A549 (cell line): ENCODE results near the gene MYO1H. TPM values are rescaled to one million over a fixed set of nuclear protein-coding genes. Genes with fewer than 3 reads are reported as not detected.

Experiments
- ATAC-seq, 2 experiments: fragments of 200-7000 bp in 1 of 2; fragments of >200 bp in 1 of 2; cut with Nextera tagmentation in 1 of 2; cut with Tn5 transposase in 1 of 2; 3 replicates each; pipeline versions ENCODE4 v1.8.0 to v1.9.1; 2018 to 2020; ENCODE audit warnings: mild to moderate bottlenecking in 1 of 2, moderate library complexity in 1 of 2
- CTCF ChIA-PET: fragments of 300-600 bp; sonication (Branson Sonifier 250); formaldehyde crosslinking; extraction: SDS; loops from one replicate; lab custom pipeline; 2021; ENCODE audit warnings: antibody characterized with exemption, inconsistent platforms; lab: Yijun Ruan, JAX
- POLR2A ChIA-PET: fragments of 350-600 bp; formaldehyde crosslinking; extraction: SDS; loops from one replicate; lab custom pipeline; 2021; ENCODE audit warnings: antibody characterized with exemption, inconsistent platforms; lab: Yijun Ruan, JAX
- DNase-seq, 2 experiments: peaks; one replicate each; pipeline versions ENCODE4 v3.0.0 to v3.0.0-alpha.2; 2011 to 2016; ENCODE audit warnings: low read depth in 1 of 2, low spot score in 1 of 2
- FAIRE-seq: peaks from 2 replicates; lab custom pipeline; 2011; peaks lifted over from hg19 to GRCh38; lab: Jason Lieb, UNC
- H3K27ac ChIP-seq, 2 experiments: fragments of >200 bp; sonication (Bioruptor Twin); formaldehyde crosslinking; 3 replicates each; pipeline ENCODE4 v1.5.1; 2016 to 2017
- H3K4me1 ChIP-seq: fragments of >200 bp; sonication (Bioruptor Twin); formaldehyde crosslinking; 3 replicates; pipeline ENCODE4 v1.6.1; 2016
- H3K4me2 ChIP-seq: fragments of >200 bp; sonication (Bioruptor Twin); formaldehyde crosslinking; 3 replicates; pipeline ENCODE4 v1.6.1; 2016
- H3K4me3 ChIP-seq: fragments of >200 bp; sonication (Bioruptor Twin); formaldehyde crosslinking; 3 replicates; pipeline ENCODE4 v1.5.1; 2016
- H3K9me3 ChIP-seq: fragments of >200 bp; sonication (Bioruptor Twin); formaldehyde crosslinking; 3 replicates; pipeline ENCODE4 v1.6.1; 2016
- CBX2 ChIP-seq: fragments of 200-600 bp; sonication (generic); IDR thresholded peaks from 2 replicates; pipeline ENCODE4 v1.6.1; 2016; ENCODE audit warnings: low read depth, mild to moderate bottlenecking, borderline replicate concordance
- CEBPB ChIP-seq, 2 experiments: fragments of >200 bp in 1 of 2; sonication (Bioruptor Twin) in 1 of 2; formaldehyde crosslinking in 1 of 2; IDR thresholded peaks; 2 replicates each; pipeline ENCODE4 v1.6.1; 2012 to 2016
- CHD2 ChIP-seq: fragments of 150-350 bp; IDR thresholded peaks from 2 replicates; pipeline ENCODE4 v1.6.1; 2014; ENCODE audit warnings: low read length; ENCODE audit not compliant: partially characterized antibody
- CHD4 ChIP-seq: fragments of 200-600 bp; sonication (generic); IDR thresholded peaks from 2 replicates; pipeline ENCODE4 v1.6.1; 2016; ENCODE audit warnings: antibody characterized with exemption, mild to moderate bottlenecking, borderline replicate concordance
- CTCF ChIP-seq: fragments of >200 bp; sonication (Bioruptor Twin); formaldehyde crosslinking; IDR thresholded peaks from 3 replicates; pipeline ENCODE4 v1.5.1; 2016
- EHMT2 ChIP-seq: fragments of 200-600 bp; sonication (generic); IDR thresholded peaks from 2 replicates; pipeline ENCODE4 v1.6.1; 2016; ENCODE audit warnings: antibody characterized with exemption, low read depth, mild to moderate bottlenecking, moderate library complexity
- FOSL2 ChIP-seq, 2 experiments: fragments of 450-650 bp in 1 of 2; fragments of >200 bp in 1 of 2; sonication (Bioruptor Twin) in 1 of 2; formaldehyde crosslinking; IDR thresholded peaks; 2 replicates each; pipeline versions ENCODE4 v1.5.0 to v1.6.1; 2016 to 2020; ENCODE audit warnings: mild to moderate bottlenecking in 1 of 2, moderate library complexity in 1 of 2
- GATA3 ChIP-seq: IDR thresholded peaks from 2 replicates; pipeline ENCODE4 v1.6.1; 2012; ENCODE audit warnings: borderline replicate concordance
- HOXB13 ChIP-seq: fragments of 250-450 bp; sonication (Bioruptor Pico); IDR thresholded peaks from 2 replicates; pipeline ENCODE4 v1.5.0; 2020; ENCODE audit warnings: low read depth, mild to moderate bottlenecking, moderate library complexity
- NR3C1 ChIP-seq: fragments of >200 bp; sonication (Bioruptor Twin); formaldehyde crosslinking; IDR thresholded peaks from 3 replicates; pipeline ENCODE4 v1.6.1; 2017
- RAD21 ChIP-seq, 2 experiments: fragments of >200 bp in 1 of 2; sonication (Bioruptor Twin) in 1 of 2; formaldehyde crosslinking in 1 of 2; IDR thresholded peaks in 1 of 2; conservative IDR thresholded peaks in 1 of 2; 2 replicates in 1 of 2; 3 replicates in 1 of 2; pipeline ENCODE4 v1.6.1; 2012 to 2018; ENCODE audit warnings: inconsistent platforms in 1 of 2
- REST ChIP-seq: fragments of 200-600 bp; sonication (generic); IDR thresholded peaks from 2 replicates; pipeline ENCODE4 v1.6.1; 2016; ENCODE audit warnings: antibody characterized with exemption, mild to moderate bottlenecking, moderate library complexity
- RFX5 ChIP-seq: fragments of 450-650 bp; IDR thresholded peaks from 2 replicates; pipeline ENCODE4 v1.7.1; 2014; ENCODE audit warnings: antibody characterized with exemption, mild to moderate bottlenecking, moderate library complexity
- WGBS: methylation state at CpG from one replicate; pipeline ENCODE4 v1.1.6; 2017; ENCODE audit errors: missing lambda C conversion rate; 5-methylcytosine and 5-hydroxymethylcytosine counted together
- polyA plus RNA-seq, 4 experiments: library from polyadenylated mRNA; depleted of rRNA in 3 of 4; stranded (reverse); fragments of >200 nt; fragmentation: RNase III in 1 of 4; extraction: RNeasy Plus Mini Kit Qiagen cat#74134 plus additional on column Dnase treatment in 1 of 4; gene quantifications; 2 replicates in 3 of 4; 3 replicates in 1 of 4; pipeline ENCODE4 v1.2.3, GENCODE V29; 2011 to 2017

The MYO1H gene
- polyA plus RNA-seq, 2 of the 4 experiments (the other 2 are of a cell fraction), result not detected

DNA sequence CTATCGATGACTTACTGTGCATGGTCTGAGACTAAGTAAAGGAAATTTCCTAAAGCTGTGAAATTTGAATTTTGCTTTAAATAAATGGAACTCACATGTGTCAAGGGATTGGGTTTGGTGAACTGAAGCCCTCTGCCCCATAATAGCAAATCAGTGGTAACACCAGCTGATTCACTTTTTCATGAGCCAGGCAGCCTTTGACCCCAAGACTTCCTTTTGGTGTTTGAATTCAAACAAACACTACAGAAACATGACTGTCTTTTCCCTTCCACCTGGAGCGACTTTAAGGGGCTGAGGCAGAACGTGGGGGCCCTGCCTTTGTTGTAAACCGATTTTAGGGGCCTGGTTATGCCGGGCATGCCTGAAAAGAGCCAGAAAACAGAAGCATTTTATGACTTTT, 100.6 kb downstream of the MYO1H start:
- ChIA-PET POLR2A (no interaction called here), CTCF (interaction anchor here (0.5 to 1.8 kb wide), 3 partner anchors 21 to 149 kb away, joined by 3 to 6 read pairs (median 4); no protein-coding TSS in a partner anchor)
- no peak overlapping the region for H3K4me3 ChIP-seq
- ATAC-seq, result no peak
- 68% methylated on average over 5 of the region's 5 CpGs for WGBS
- FAIRE-seq, result no peak
- no peaks in the 10 kb centered on the region for H3K9me3 ChIP-seq
- H3K4me2 ChIP-seq, result no peak overlapping the region
- H3K4me1 ChIP-seq, result no peaks in the 10 kb centered on the region
- H3K27ac ChIP-seq, result no peak overlapping the region
- TF ChIP-seq REST (no peak), CHD2 (no peak), HOXB13 (CRISPR knock-in tag) (no peak), FOSL2 (IDR thresholded peaks at IDR 0.05) (no peak), FOSL2 (CRISPR knock-in tag; IDR thresholded peaks at IDR 0.05) (no peak), CHD4 (no peak), RAD21 (conservative IDR thresholded peaks at IDR 0.05 in 1 of 2, IDR thresholded peaks at IDR 0.05 in 1 of 2) (no peak), GATA3 (no peak)
- no peak for DNase-seq

DNA sequence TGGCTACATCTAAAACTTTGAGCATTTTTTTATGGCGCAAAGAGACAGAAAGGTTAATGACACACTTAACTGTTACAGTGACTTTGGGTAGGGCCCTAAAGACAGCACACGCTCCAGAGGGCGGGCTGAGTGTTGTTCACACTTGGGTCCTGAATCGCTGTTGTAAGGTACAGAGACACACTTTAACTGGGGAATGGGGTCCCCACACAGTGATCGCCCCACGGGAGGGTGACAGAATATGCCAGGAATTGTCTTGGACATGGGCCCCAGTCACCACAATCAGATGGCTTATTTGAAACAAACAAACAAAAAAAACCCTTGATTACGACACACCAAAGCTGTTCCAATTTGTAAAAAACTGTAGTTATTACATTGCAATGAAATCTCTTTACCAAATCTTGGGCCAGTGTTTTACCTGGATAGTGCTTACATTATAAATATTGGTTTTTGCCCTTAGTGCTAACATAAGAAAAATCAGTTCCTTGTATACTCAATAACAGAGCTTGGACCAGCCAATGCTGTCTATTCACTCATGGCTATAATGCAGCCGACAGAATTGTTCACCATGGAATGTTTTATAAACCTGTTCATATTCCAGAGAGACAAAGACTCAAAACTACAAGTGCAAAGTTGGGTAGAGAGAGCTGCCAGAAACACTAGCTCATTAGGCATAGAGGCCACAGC, 101.1 kb downstream of the MYO1H start:
- FAIRE-seq (no peak), ATAC-seq (no peak), DNase-seq (no peak)
- no peak for TF ChIP-seq FOSL2 (IDR thresholded peaks at IDR 0.05)
- no peak for TF ChIP-seq FOSL2 (CRISPR knock-in tag; IDR thresholded peaks at IDR 0.05)
- TF ChIP-seq EHMT2, result no peak
- TF ChIP-seq NR3C1, result no peak
- 0 out of 4 replicates have a peak, but pooled peaks of 1 of the 2 experiments have one; percentile 6 for TF ChIP-seq CEBPB (IDR thresholded peaks at IDR 0.05)
- no peak for TF ChIP-seq CBX2
- Histone ChIP-seq H3K27ac (no peak overlapping the region), H3K9me3 (no peaks in the 10 kb centered on the region), H3K4me3 (no peak overlapping the region), H3K4me1 (no peaks in the 10 kb centered on the region), H3K4me2 (no peak overlapping the region)
- WGBS, result 91% methylated on average over 8 of the region's 8 CpGs
- ChIA-PET CTCF (interaction anchor here (1.0 to 1.8 kb wide), 5 partner anchors 9 to 21 kb away, joined by 3 read pairs; no protein-coding TSS in a partner anchor), POLR2A (no interaction called here)

DNA sequence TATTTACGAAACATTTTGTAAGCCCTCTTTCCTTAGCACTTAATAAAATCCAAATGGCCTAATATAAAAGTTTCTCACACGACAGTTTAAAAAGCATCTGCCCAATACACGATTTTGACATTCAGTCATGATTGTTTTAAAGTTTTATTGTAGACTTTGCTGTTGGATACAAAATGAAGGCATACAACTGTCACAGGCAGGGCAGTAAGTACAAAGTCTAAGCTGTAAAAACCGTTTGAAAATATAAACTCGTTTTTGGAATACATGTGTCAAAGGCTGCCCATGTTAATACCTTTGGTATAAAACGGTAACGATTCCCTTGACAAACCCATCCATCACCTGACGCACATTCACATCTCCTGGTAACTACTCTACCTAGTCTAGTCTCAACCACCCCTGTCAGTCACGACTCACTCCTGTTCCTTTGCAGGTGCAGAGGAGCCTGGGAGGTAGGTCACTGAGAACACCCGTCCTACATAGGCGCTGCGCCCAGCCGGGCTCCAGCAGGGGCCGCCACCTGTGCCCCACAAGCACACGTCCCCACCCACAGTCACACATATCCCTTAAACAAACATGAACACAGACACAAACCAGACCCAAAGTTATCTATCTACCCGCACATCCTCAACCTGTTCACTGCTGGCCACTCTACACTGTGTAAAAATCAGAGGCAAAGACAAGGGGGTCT, 102.3 kb downstream of the MYO1H start:
- Histone ChIP-seq H3K4me1 (no peaks in the 10 kb centered on the region), H3K27ac (no peak overlapping the region), H3K9me3 (no peaks in the 10 kb centered on the region), H3K4me2 (no peak overlapping the region), H3K4me3 (no peak overlapping the region)
- WGBS, result 84% methylated on average over 16 of the region's 16 CpGs
- POLR2A ChIA-PET, result no interaction called here
- no peak for TF ChIP-seq FOSL2 (IDR thresholded peaks at IDR 0.05)
- TF ChIP-seq FOSL2 (CRISPR knock-in tag; IDR thresholded peaks at IDR 0.05), result no peak
- TF ChIP-seq RFX5, result no peak
- peak; percentile 20; the same call in 1 of the 3 replicates for TF ChIP-seq CTCF
- CTCF ChIA-PET, result interaction anchor here (1.0 to 1.8 kb wide), 9 partner anchors 10 to 29 kb away, joined by 3 to 11 read pairs (median 3); no protein-coding TSS in a partner anchor
- FAIRE-seq (no peak), ATAC-seq (peak; percentile 68 to 82; a peak in 5 of 6 replicates), DNase-seq (peak in 1 of 2 experiments; percentile 31)
